Adrenal gland (tissue), 5 donors: ENCODE measurements around the gene WDR59.

Experiments
- CTCF ChIP-seq, 6 experiments: fragments of 450-650 bp in 4 of 6; fragments of 200-600 bp in 2 of 6; sonication (generic) in 1 of 6; IDR thresholded peaks; 1 replicate in 5 of 6; 2 replicates in 1 of 6; pipeline versions ENCODE4 v1.5.1 to v1.8.0; 2016 to 2021; ENCODE audit warnings: antibody characterized with exemption in 6 of 6, mild to moderate bottlenecking in 2 of 6, moderate library complexity in 1 of 6
- POLR2A ChIP-seq, 2 donors: fragments of 450-650 bp; IDR thresholded peaks; one replicate each; pipeline ENCODE4 v1.6.1; 2017; ENCODE audit warnings: antibody characterized with exemption in 2 of 2, mild to moderate bottlenecking in 2 of 2, moderate library complexity in 1 of 2
- donor health status: DM: no; HTN: no; CAD: no.

- no peak for TF ChIP-seq CTCF (IDR thresholded peaks at IDR 0.05)
- TF ChIP-seq POLR2A (IDR thresholded peaks at IDR 0.05): no peak
These were observed 27.6 kb upstream of the WDR59 start for GRCh38 chr16:75012380-75013081.
